GM18868 (cell line): ENCODE results near the gene PRKCA.

Experiments
- ATAC-seq: cut with Tn5 transposase; IDR thresholded peaks from one replicate; pipeline ENCODE4 v1.9.1; 2021; ENCODE audit warnings: mild to moderate bottlenecking, moderate library complexity; ENCODE audit not compliant: unreplicated experiment

Gene PRKCA

DNA sequence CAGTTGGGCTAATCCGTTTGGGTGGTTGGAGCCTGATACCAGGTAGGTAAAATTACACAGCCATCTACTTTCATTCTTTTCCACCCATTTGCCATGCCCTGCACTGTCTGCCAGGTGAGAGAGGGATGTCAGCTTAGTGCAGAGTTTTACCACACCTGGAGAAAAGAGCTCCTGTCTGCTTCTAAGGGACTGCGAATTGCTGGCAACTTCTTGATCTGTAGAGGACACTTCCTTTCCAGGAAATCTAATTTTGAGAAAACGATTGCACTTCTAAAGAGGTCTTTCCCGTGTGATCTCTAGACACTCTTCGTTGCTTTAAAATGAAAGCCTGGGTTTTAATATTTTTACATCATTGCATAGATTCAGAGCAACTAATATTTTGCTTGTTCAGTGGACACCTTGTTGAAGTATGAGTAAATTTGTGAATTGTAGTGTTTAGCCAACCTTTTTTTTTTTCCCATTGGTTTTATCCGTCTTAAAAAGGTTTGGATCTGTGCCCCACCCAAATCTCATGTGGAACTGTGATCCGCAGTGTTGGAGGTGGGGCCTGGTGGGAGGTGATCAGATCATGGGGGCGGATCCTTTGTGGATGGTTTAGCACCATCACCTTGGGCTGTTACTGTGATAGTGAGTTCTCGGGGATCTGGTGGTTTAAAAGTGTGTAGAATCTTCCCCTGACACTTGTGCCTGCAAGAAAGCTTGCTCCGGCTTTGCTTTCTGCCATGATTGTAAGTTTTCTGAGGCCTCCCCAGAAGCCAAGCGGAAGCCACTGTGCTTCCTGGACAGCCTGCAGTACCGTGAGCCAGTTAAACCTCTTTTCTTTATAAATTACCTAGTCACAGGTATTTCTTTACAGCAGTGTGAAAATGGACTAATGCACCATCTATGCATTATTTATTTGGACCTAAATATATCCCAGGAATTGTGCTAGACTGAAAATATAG lies 104.6 kb downstream of the PRKCA start:
- no peak for ATAC-seq

DNA sequence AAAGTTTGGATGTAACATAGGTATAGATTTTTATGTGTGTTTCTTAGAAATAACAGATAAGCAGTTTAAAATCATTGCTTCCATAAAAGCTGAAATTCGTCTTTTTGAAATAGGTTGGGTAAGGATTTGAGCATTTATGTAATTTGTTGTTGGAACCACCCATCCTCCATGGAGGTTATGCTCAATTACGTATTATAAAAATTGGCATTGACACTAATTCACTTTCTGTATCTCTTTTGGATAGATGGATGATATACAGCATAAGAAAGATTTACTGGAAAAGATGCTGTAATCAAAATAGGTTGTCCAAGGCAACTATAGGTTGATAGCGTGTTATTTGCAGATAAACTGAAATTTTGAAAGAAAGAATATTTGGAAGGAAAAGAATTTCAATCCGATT lies 105.5 kb downstream of the PRKCA start:
- no peak for ATAC-seq

DNA sequence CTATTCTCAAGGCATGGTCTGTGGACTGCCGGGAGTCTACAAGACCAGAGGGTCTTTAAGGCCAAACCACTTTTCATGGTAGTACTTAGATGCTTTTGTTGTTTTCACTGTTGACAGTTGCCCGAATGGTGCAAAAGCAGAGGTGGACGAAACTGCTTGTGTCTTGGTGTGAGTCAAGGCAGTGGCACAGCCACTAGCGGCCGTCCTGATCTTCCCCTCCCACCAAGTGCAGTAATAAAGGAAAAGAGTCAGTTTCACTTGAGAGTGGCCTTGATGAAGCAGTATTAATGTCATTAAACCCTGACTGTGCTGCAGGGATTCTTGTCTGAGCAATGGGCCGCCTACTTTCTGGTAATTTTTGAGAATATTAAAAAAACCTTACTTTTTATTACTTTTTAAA lies 109.1 kb downstream of the PRKCA start:
- ATAC-seq = no peak

DNA sequence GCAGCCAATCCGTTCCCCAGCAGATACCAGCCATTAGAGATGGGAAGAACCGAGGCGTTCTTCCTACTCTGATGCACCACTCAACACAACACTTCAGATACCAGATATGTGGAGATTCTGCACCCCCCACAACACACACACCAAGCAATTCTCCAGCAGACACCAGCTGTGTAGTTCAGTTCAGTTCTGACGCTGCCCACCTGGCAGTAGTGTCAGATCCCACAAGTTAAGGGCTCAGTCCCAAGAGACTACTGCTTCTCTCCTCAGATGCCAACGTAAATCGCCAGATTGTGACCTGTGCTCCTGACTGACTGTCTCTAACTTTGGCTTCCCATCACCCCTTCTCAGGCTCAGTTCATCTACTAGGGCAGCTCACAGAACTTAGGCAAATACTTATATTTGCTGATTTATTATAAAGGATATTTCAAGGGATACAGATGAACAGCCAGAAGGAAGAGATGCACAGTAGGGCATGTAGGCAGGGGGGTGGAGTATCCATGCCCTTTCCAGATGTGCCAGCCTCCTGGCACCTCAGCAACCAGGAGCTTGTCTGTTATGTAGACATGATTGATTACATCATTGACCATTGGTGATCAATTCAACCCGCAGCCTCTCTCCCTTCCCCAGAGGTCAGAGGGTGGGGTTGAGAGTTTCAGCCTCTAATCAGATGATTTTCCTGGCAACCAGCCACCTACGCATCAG lies 110.6 kb downstream of the PRKCA start:
- ATAC-seq = no peak

DNA sequence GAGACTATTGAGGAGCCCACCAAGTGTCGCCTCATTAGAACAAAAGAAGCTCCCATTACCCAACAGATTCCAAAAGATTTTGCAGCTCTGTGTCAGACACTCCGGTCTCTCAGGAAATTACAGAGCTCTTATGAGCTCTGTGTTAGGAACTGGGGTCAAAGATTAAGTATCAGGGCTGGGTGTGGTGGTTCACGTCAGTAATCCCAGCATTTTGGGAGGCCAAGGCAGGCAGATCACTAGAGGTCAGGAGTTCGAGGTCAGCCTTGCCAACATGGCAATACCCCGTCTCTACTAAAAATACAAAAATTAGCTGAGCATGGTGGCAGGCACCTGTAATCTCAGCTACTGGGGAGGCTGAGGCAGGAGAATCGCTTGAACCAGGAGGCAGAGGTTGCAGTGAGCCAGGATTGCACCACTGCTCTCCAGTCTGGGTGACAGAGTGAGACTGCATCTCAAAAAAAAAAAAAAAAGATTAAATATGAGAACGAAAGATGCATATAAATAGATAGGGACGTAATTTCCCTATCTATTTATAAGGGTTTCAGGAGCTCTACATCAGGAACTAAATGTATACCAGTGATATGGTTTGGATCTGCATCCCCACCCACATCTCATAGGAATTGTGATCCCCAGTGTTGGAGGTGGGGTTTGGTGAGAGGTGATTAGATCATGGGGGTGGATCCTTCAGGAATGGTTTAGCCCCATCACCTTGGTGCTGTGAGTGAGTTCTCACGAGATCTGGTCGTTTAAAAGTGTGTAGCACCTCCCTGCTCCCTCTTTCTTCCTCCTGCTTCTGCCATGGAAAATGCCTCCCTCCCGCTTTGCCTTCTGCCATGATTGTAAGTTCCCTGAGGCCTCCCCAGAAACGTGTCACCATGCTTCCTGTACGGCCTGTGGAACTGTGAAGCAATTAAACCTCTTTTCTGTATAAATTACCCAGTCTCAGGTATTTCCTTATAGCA lies 111.4 kb downstream of the PRKCA start:
- ATAC-seq = no peak

DNA sequence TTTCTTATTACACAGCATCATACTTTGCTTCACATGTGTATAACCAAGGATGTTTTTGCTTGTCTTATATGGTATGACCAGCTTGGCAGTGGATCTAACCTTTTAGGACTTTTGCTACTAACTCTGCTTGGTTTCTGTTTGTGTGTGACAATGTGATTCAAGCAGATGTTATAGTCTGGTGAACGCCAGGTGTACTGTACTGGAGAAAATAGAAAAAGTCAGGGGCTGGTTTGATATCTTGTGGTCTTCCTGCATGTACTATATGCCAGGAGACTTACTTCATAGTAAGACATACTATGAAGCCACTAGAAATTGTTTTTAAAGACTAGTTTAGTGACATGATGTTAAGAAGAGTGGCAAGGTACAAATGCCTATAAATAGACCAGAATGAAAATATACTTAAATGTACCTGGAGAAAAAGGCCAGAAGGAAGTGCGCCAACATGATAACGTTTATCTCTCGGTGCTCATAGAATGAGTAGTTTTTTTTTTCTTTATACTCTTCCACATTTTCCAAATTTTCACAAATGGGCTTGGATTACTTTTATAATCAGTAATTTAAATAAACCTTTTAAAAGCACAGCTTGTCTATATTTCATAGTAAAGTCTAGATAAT lies 112.3 kb downstream of the PRKCA start:
- no peak for ATAC-seq

DNA sequence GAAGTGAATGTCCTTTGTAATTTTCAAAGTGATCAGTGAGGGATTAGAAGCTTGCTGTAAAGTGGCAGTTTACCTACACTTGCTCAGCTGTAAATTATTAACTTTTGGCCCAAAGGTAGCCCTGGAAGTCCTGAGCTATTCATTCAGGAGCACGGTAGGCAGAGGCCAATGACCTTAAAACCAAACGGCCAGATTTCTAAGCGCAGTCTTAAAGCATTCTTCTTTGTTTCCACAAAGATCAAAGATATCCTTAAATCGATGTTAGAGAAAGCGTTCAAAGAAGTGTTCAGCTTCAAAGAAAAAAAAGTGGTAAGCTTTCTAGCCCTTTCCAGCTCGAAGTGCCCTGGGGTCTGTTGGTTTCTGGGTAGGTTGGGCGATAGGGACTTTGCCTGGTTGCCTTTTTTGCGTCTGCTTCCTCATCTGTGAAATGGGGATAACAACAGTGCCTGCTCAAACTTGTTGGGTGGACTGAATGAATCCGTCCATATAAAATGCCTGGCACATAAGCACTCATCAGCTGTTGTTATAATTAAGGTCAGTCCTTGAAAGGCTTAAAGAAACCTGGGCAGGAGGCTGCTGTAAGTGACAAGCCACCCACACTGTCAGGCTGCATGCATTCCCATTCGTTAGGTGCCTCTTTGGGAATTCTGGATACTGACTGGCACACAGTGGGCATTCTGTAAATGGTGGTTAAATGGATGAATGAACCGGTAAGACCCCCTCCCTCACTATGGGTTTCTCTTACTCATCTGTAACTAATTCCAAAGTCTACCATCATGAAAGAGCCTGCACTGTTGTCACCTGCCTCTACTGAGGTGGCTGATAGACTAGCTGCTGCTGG lies 113.2 kb downstream of the PRKCA start:
- no peak for ATAC-seq

DNA sequence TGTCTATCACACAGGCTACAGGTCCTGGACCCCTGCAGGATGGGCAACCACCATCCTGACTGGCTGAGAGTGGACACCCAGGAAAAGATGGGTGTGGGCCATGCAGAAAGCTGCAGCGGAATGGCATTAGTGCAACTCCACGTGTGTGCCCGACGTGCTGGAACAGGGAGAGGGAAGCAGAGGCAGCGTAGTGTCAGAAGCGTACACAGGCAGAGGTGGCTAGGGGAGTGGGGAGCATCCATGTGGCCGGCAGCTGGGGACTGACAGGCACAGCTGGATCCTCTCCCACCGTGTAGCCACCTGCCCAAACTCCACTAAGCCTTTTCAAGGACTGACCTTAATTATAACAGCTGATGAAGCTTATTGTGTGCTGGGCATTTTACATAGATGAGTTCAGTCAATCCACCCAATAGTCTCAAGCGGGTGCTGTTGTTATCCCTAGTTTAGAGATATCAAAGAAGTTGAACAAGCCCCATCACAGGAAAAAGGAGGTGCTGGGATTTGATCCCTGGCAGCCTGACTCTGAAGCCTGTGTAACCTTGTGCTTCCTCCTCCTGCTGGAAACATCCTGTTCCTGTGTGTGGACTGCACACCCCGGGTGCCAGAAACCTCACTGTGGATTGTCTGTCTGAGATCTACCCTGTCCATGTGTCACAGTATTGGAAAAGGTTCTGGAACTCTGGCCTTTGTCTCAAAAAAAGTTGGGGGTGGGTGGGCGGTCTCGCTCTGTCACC lies 114.0 kb downstream of the PRKCA start:
- no peak for ATAC-seq

DNA sequence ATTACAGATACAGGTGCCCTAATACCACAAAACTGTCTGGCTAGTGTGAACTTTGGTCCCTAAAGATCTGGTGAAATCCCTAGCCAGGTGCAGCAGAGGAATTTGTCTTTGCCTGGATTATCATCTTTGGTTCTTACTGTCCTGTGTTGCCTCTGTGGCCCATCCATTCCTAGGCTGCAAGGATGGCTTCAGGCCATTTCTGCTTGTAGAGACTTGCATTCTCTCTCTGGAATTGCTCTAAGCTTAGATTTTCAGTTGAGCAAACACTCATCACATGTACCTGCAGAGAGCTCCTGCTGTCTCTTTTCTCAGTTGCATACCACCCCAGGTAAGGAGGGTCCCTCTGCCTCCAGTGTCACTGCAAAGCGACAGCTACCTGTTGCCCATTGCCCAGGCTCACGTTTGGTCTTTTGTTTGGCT lies 114.9 kb downstream of the PRKCA start:
- ATAC-seq = no peak

DNA sequence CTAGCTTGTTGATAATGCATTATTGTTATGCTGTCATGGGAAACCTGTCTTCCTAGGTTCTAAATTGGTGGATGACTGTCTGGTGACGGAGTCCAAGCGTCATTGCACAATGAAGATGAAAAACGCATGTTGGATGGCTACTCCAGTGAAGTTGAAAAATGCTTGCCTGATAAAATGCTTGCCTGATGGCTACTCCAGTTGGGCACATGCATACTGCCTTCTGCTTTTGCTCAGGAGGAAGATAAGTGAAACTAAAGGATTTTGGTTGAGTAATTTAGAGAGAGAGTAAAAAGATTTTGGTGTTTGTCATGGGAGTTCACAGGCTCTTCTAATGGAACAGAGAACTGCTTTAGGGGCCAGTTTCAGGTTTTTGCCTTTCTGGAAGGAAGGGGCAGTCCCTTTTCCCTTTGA lies 118.6 kb downstream of the PRKCA start:
- ATAC-seq = no peak

DNA sequence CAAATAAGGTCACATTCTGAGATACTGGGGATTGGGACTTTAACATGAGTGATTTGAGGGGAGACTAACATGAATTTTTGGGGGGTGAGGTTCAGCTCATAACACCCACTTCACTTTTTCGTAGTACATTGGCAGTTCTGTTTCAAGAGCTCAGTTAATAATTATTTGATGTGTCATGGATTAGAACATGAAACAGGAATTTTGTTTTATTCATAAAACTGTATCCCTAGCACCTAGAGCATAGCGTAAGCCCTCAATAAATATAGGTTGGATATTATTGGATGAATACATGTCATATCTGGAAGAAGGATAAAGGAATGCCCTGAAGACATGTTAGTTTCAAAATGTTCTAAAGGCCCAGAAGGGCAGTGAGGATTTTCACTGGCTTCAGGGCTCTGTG lies 119.8 kb downstream of the PRKCA start:
- no peak for ATAC-seq

DNA sequence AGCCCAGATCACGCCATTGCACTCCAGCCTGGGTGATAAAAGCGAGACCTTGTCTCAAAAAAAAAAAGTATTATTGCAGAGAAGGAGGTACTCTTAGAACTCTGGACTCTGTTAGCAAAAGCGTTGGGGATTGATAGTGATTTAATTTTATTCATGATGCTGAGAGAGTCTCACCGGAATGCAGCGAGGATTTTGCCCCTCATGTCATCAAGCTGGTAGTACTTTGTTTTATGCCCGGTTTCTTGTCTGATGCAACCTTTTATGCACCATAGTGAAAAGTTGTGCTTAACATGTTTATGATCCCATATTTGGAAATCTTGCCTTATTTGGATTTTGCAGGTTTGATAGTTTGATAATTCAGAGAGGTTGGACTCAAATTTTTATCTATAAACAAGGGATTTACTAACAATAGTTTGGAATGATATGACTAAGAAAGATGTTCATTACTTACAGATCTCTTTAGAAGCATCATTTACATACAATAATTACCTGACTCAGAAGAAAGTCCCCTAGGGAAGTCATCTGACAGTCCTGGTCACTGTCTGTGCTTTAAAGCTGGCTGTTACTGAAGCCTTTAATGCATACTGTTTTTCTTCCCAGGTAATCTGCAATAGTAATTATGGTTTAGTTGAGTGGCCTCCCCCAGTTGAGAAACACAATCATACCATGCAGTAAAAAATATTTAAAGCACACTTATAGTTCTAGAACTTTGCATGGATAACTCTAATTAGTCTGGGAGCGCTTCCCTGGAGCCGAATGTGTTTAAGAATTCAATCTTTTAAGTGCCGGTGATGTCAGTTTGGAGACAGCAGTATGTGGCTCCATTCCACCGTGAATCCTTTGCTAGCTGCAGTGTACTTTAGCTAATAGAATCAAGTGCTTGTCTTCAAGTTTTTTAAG lies 120.9 kb downstream of the PRKCA start:
- ATAC-seq = no peak

DNA sequence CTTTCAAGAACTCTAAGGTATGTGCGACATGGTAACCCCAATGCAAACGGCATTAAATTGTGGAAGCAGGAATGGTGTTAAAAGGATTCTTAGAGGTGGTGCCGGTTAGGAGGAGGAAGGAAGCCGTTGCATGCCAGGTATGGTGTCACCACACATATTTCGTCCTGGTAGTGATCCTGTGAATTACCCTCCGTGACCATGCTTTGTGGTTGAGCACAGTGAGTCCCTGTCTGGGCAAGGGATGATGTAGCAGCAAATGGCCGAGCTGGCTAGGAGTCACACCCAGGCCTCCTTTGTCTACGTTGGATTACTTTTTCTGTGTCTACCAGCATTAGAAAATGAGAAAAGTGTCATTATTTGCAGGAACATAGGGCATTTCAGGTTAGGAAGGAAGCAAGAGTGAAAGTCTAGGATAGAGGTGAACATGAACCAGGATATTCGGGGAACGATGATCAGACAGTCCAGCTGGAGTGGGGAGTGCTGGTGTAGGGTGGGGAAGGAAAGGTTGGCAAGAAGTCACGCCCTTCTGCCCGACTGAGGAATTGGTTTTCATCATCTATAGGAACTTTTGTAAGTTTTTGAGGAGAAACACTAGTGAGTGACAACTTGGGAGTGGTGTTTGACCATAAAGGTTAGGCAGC lies 123.5 kb downstream of the PRKCA start:
- no peak for ATAC-seq

DNA sequence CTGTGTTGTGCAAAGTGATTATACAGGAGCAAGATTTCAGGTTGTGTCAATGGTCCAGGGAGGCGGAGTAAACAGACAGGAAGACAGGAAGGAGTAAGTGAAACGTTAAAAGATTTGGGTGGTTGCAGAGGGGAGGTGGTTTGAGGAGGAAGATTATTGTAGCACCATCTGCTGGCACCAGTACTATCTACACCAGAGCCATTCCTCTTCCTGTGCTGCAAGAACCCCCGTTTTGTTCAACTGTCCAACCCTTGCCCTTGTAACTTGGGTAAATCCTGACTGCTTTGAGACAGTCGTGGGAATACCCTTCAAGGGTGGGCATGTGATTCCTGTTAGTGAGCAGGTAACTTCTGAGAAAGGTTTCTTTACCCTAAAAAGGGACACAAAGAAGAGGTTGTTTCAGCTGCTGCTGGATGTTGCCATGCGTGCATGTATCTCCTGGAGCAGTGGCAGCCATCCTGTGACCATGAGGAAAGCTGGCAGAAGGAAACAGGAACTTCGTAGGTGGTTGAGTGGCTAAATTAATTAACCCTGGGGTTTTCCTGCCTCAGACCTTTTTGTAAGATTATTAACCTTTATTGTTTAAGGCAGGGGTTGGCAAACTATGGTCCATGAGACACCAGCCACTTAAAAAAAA lies 124.1 kb downstream of the PRKCA start:
- ATAC-seq = no peak

DNA sequence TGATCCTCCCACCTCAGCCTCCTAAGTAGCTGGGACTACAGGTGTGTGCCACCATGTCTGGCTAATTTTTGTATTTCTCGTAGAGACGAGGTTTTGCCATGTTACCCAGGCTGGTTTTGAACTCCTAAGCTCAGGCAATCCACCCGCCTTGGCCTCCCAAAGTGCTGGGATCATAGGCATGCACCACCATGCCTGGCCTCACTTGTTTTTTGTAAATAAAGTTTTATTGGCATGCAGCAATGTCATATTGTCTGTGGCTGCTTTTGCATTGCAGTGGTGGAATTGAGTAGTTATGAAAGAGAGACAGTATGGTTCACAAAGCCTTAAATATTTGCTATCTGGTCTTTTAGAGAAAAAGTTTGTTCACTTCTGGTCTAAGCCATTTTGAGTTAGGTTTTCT lies 124.7 kb downstream of the PRKCA start:
- ATAC-seq = no peak

DNA sequence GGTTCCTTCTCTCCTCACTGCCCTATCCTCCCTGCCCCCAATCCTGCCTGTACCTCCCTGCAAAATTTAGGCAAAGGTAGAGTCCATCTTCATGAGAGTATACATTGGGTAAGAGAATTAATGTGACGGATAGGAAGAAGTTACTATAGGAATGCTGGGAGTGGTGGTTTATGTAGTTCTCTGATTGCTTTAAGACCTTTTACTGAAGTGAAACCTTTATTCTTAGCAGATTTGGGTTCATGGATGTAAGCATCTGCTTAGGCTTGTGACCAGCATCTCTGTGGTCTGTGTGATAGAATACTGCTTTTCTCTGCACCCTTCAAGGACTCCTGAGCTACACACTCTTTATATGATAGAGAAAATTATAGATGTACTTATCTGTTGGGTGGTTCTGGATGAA lies 127.3 kb downstream of the PRKCA start:
- no peak for ATAC-seq
